HCT116 (cell line): ENCODE measurements around the gene CST11. TPM values are rescaled to one million over a fixed set of nuclear protein-coding genes. Genes with fewer than 3 reads are reported as not detected.

Experiments used
- ATAC-seq: fragments of 200-7000 bp; cut with Tn5 transposase; 2 replicates; pipeline ENCODE4 v1.9.1; 2020; ENCODE audit warnings: mild to moderate bottlenecking, moderate library complexity
- BruUV-seq: library from RNA; stranded (reverse); fragments of 400-500 nt; replicated peaks from 2 replicates; lab custom pipeline; 2021; lab: Mats Ljungman, UMichigan
- CTCF ChIA-PET: fragments of 300-600 bp; sonication (Branson Sonifier 250); formaldehyde crosslinking; loops from one replicate; lab custom pipeline; 2021; ENCODE audit warnings: antibody characterized with exemption; lab: Charles Lee
- POLR2A ChIA-PET: fragments of 300-600, 350-600 bp; sonication (Branson Sonifier 250); formaldehyde crosslinking; loops from one replicate; lab custom pipeline; 2021; ENCODE audit warnings: antibody characterized with exemption; lab: Charles Lee
- RAD21 ChIA-PET, 2 experiments: fragments of 300-600 bp; sonication (Branson Sonifier 250); formaldehyde crosslinking; loops; one replicate each; lab custom pipeline; 2023; ENCODE audit warnings: low total read pairs in 2 of 2; ENCODE audit not compliant: uncharacterized antibody in 2 of 2, unreplicated experiment in 2 of 2, low non-redundant PET in 1 of 2; lab: Charles Lee
- DNase-seq: peaks from one replicate; pipeline ENCODE4 v3.0.0-alpha.2; 2010; ENCODE audit warnings: low read depth, low spot score
- H2AFZ ChIP-seq: fragments of 200-600 bp; shearing (Covaris generic), sonication (generic); 2 replicates; pipeline ENCODE4 v1.6.1; 2017; ENCODE audit warnings: low read depth, mixed run types, mixed read lengths, antibody characterized with exemption, low read length; ENCODE audit not compliant: poor library complexity, severe bottlenecking
- H3K27ac ChIP-seq: 2 replicates; pipeline ENCODE4 v1.5.1; 2012; ENCODE audit warnings: low read depth, low read length
- H3K27me3 ChIP-seq: fragments of 200-600 bp; sonication (generic); 2 replicates; pipeline ENCODE4 v1.6.1; 2016; ENCODE audit warnings: mixed run types, low read length, mixed read lengths; ENCODE audit not compliant: insufficient read depth
- H3K36me3 ChIP-seq, 2 experiments: fragments of 200-500 bp in 1 of 2; fragments of 200-600 bp in 1 of 2; sonication (Bioruptor generic) in 1 of 2; sonication (generic) in 1 of 2; 2 replicates each; pipeline versions ENCODE4 v1.5.1 to v1.6.1; 2014 to 2016; ENCODE audit warnings: low read length in 2 of 2, inconsistent platforms in 1 of 2, mixed read lengths in 1 of 2, mixed run types in 1 of 2; ENCODE audit not compliant: insufficient read depth in 2 of 2, control insufficient read depth in 1 of 2
- H3K4me1 ChIP-seq, 2 experiments: fragments of 200-600 bp in 1 of 2; sonication (generic) in 1 of 2; 2 replicates each; pipeline versions ENCODE4 v1.5.1 to v1.6.1; 2012 to 2017; ENCODE audit warnings: low read length in 2 of 2, inconsistent platforms in 1 of 2, mild to moderate bottlenecking in 1 of 2, mixed read lengths in 1 of 2, mixed run types in 1 of 2, moderate library complexity in 1 of 2; ENCODE audit not compliant: insufficient read depth in 2 of 2, control insufficient read depth in 1 of 2
- H3K4me2 ChIP-seq: fragments of 200-600 bp; sonication (generic); 2 replicates; pipeline ENCODE4 v1.6.1; 2017; ENCODE audit warnings: mixed run types, low read length, mixed read lengths
- H3K4me3 ChIP-seq, 2 experiments: fragments of 200-600 bp in 1 of 2; sonication (generic) in 1 of 2; replicated peaks in 1 of 2; 2 replicates each; pipeline ENCODE4 v1.5.1; 2011 to 2016; ENCODE audit warnings: low read length in 2 of 2, control low read depth in 1 of 2, low read depth in 1 of 2, mild to moderate bottlenecking in 1 of 2, mixed read lengths in 1 of 2, mixed run types in 1 of 2
- H3K79me2 ChIP-seq: fragments of 200-600 bp; sonication (generic); 2 replicates; pipeline ENCODE4 v1.6.1; 2017; ENCODE audit warnings: mild to moderate bottlenecking, mixed run types, low read length, moderate library complexity, mixed read lengths; ENCODE audit not compliant: insufficient read depth
- H3K9ac ChIP-seq: fragments of 200-600 bp; sonication (generic); 2 replicates; pipeline ENCODE4 v1.6.1; 2016; ENCODE audit warnings: low read length, mixed read lengths
- H3K9me2 ChIP-seq: fragments of 200-600 bp; sonication (generic), shearing (Covaris generic); 2 replicates; pipeline ENCODE4 v1.6.1; 2017; ENCODE audit warnings: mixed run types, mild to moderate bottlenecking, moderate library complexity; ENCODE audit not compliant: insufficient read depth
- H3K9me3 ChIP-seq, 2 experiments: fragments of 200-500 bp in 1 of 2; fragments of 200-600 bp in 1 of 2; sonication (Bioruptor generic) in 1 of 2; sonication (generic) in 1 of 2; 2 replicates each; pipeline ENCODE4 v1.6.1; 2014 to 2017; ENCODE audit warnings: low read length in 2 of 2, mixed read lengths in 2 of 2, inconsistent platforms in 1 of 2, low read depth in 1 of 2, mild to moderate bottlenecking in 1 of 2, mixed run types in 1 of 2, moderate library complexity in 1 of 2; ENCODE audit not compliant: control insufficient read depth in 1 of 2, insufficient read depth in 1 of 2
- H4K20me1 ChIP-seq: fragments of 200-600 bp; sonication (generic), shearing (Covaris generic); 2 replicates; pipeline ENCODE4 v1.6.1; 2017; ENCODE audit warnings: mixed run types, mild to moderate bottlenecking, moderate library complexity; ENCODE audit not compliant: insufficient read depth
- CBX3 ChIP-seq: IDR thresholded peaks from 2 replicates; pipeline ENCODE4 v1.6.1; 2012; ENCODE audit warnings: low read depth
- FOSL1 ChIP-seq: IDR thresholded peaks from 2 replicates; pipeline ENCODE4 v1.6.1; 2012; ENCODE audit warnings: low read depth
- TCF7L2 ChIP-seq: IDR thresholded peaks from 2 replicates; pipeline ENCODE4 v1.7.0; 2011; ENCODE audit warnings: borderline replicate concordance, inconsistent platforms; ENCODE audit not compliant: insufficient read depth, insufficient read length; ENCODE audit errors: extremely low read depth
- ZFX ChIP-seq: fragments of 450-650 bp; IDR thresholded peaks from 2 replicates; pipeline ENCODE4 v1.6.1; 2017
- intact Hi-C: fragments of 100-400 bp; cut with micrococcal nuclease; formaldehyde crosslinking; loops from 2 replicates; pipeline ENCODE4 v1.10.0; 2022
- total RNA-seq: library from RNA; stranded (reverse); gene quantifications from one replicate; pipeline ENCODE4 v1.2.1, GENCODE V29; 2021; ENCODE audit not compliant: unreplicated experiment

Gene CST11
- total RNA-seq, 1 experiment from 2014 or later, result not detected

DNA sequence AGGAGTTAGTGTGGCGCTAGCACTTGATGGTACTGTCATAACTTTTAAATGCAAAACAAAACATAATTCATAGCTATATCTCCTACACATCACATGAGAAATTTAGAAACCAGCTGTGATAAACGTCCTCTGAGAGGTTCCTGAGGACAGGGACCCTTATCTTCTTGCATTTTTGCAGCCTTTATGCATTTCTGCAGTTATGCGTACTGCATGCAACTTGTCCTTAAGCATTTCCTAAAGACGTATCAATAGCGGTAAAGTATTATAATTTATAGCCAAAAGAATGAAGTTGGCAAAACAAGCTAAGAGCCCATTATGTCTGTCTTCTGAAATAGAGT, 33.0 kb downstream of the CST11 start:
- Histone ChIP-seq H2AFZ (no peak overlapping the region), H3K79me2 (peaks cover 60% of the 10 kb centered on the region), H3K4me1 (peaks cover 2 to 12% of the 10 kb centered on the region in 2 experiments; a peak in 3 of 4 replicates), H3K36me3 (no peaks in the 10 kb centered on the region), H3K4me3 (peak overlapping the region; percentile 83 to 87), H3K9me2 (no peaks in the 10 kb centered on the region), H3K4me2 (peak overlapping the region; percentile 88), H4K20me1 (no peaks in the 10 kb centered on the region), H3K9me3 (no peaks in the 10 kb centered on the region), H3K27ac (no peak overlapping the region), H3K27me3 (no peaks in the 10 kb centered on the region), H3K9ac (0 out of 2 replicates have a peak overlapping the region, but pooled peaks have one; percentile 88)
- intact Hi-C loops, result loop anchor here (10.0 kb wide), 1 partner anchor 55 kb away; the partner anchor contains the start of gene GZF1
- ChIA-PET POLR2A (no interaction called here), RAD21 (no interaction called here), CTCF (no interaction called here)
- ATAC-seq, result no peak
- no peak for TF ChIP-seq FOSL1
- no peak for DNase-seq
- no TSS peak for BruUV-seq

DNA sequence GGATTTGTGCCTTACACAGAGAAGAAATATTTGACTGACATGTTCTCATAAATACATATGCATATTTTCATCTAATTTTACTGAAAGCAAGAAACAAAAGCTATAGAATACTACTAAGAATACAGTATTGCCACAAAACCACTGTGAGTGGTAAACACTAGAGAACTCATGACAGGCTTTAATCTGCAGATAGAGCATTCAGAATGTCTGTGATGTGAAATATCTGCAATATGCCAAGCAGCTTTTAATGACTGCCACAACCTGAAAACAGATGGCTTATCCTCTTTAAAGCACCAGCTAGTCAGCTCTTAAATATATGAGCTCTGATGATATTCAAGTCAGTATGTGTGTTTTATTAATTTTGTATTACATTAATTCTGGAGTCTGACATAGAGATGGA, 34.8 kb downstream of the CST11 start:
- ChIA-PET CTCF (no interaction called here), RAD21 (no interaction called here), POLR2A (no interaction called here)
- Histone ChIP-seq H2AFZ (no peak overlapping the region), H3K27ac (no peak overlapping the region), H3K27me3 (no peaks in the 10 kb centered on the region), H3K4me3 (no peak overlapping the region), H3K4me2 (no peak overlapping the region), H3K9ac (no peak overlapping the region), H3K9me3 (no peaks in the 10 kb centered on the region), H3K36me3 (no peaks in the 10 kb centered on the region), H3K79me2 (peaks cover 78% of the 10 kb centered on the region), H3K9me2 (no peaks in the 10 kb centered on the region), H3K4me1 (peaks cover 2 to 12% of the 10 kb centered on the region in 2 experiments; a peak in 3 of 4 replicates), H4K20me1 (no peaks in the 10 kb centered on the region)
- BruUV-seq, result no TSS peak
- ATAC-seq, result no peak
- no peak for DNase-seq
- intact Hi-C loops, result loop anchor here (10.0 kb wide), 1 partner anchor 53 kb away; the partner anchor contains the start of gene GZF1
- TF ChIP-seq CBX3 (no peak), ZFX (no peak), TCF7L2 (no peak)
